Endodermal cell (in vitro differentiated cells): ENCODE data around the gene CCDC73. TPM values are rescaled to one million over a fixed set of nuclear protein-coding genes. Genes with fewer than 3 reads are reported as not detected.

Experiments used
- DNase-seq: peaks from one replicate; pipeline ENCODE4 v3.0.0-alpha.2; 2017
- H3K27ac ChIP-seq: 2 replicates; pipeline ENCODE4 v1.5.1; 2013; ENCODE audit warnings: mild to moderate bottlenecking, low read depth, low read length, moderate library complexity
- H3K27me3 ChIP-seq: 2 replicates; pipeline ENCODE4 v1.6.1; 2013; ENCODE audit warnings: mild to moderate bottlenecking, low read length, moderate library complexity; ENCODE audit not compliant: insufficient read depth, control insufficient read depth, poor library complexity, severe bottlenecking
- H3K36me3 ChIP-seq: 2 replicates; pipeline ENCODE4 v1.7.0; 2013; ENCODE audit warnings: mild to moderate bottlenecking, low read length, moderate library complexity; ENCODE audit not compliant: control insufficient read depth, insufficient read depth
- H3K4me1 ChIP-seq: one replicate; pipeline ENCODE4 v1.7.0; 2013; ENCODE audit warnings: low read length; ENCODE audit not compliant: control insufficient read depth, insufficient read depth
- H3K4me3 ChIP-seq: 2 replicates; pipeline ENCODE4 v1.5.1; 2013; ENCODE audit warnings: mild to moderate bottlenecking, low read length, moderate library complexity
- H3K9ac ChIP-seq: 2 replicates; pipeline ENCODE4 v1.6.1; 2013; ENCODE audit warnings: mild to moderate bottlenecking, low read length, moderate library complexity; ENCODE audit not compliant: poor library complexity, severe bottlenecking; ENCODE audit errors: extremely low read depth
- H3K9me3 ChIP-seq: 2 replicates; pipeline ENCODE4 v1.6.1; 2013; ENCODE audit warnings: mild to moderate bottlenecking, low read length, moderate library complexity; ENCODE audit not compliant: control insufficient read depth
- H3K27ac Mint-ChIP-seq: 2 replicates; pipeline ENCODE4 v1.8.0; 2020; ENCODE audit warnings: mixed read lengths
- H3K27me3 Mint-ChIP-seq: 2 replicates; pipeline ENCODE4 v1.8.0; 2021; ENCODE audit warnings: mild to moderate bottlenecking, mixed read lengths; ENCODE audit not compliant: insufficient read depth
- H3K36me3 Mint-ChIP-seq: 2 replicates; pipeline ENCODE4 v1.8.0; 2020; ENCODE audit warnings: low read depth, mixed read lengths
- H3K4me1 Mint-ChIP-seq: 2 replicates; pipeline ENCODE4 v1.8.0; 2020; ENCODE audit warnings: mixed read lengths
- H3K4me3 Mint-ChIP-seq: 2 replicates; pipeline ENCODE4 v1.8.0; 2020; ENCODE audit warnings: mild to moderate bottlenecking, moderate library complexity, mixed read lengths
- H3K9me3 Mint-ChIP-seq: 2 replicates; pipeline ENCODE4 v1.8.0; 2020; ENCODE audit warnings: mild to moderate bottlenecking, mixed read lengths
- CTCF ChIP-seq: fragments of 200-600 bp; sonication (generic); conservative IDR thresholded peaks from 2 replicates; pipeline ENCODE4 v1.5.0; 2021; ENCODE audit warnings: antibody characterized with exemption, mild to moderate bottlenecking
- WGBS, 2 experiments: methylation state at CpG; one replicate each; pipeline versions ENCODE4 v1.1.5 to v1.1.7; 2013; ENCODE audit warnings: missing lambda C conversion rate in 2 of 2, mixed read lengths in 1 of 2; ENCODE audit not compliant: insufficient coverage in 1 of 2, insufficient read length in 1 of 2; 5-methylcytosine and 5-hydroxymethylcytosine counted together
- total RNA-seq, 2 donors: library from RNA; stranded (reverse); fragmentation: NEBNext Ultra II Directional in 1 of 2; extraction: Animal tissue kit (Norgen Biotek cat#: 25700) in 1 of 2; gene quantifications; 2 replicates in 1 of 2; 3 replicates in 1 of 2; pipeline ENCODE4 v1.2.1, GENCODE V29; 2021

The CCDC73 gene
- total RNA-seq, 2 donors from 2014 or later, result not detected

GRCh38 chr11:32830413-32830738, 35.9 kb upstream of the CCDC73 start:
- H3K27ac ChIP-seq, result no peak overlapping the region
- peaks cover 29% of the 10 kb centered on the region for H3K27me3 ChIP-seq
- no peaks in the 10 kb centered on the region for H3K9me3 Mint-ChIP-seq
- peaks cover 20% of the 10 kb centered on the region for H3K4me1 Mint-ChIP-seq
- no peak for TF ChIP-seq CTCF
- no peak for DNase-seq
- no peaks in the 10 kb centered on the region for H3K36me3 ChIP-seq
- 63 to 79% methylated on average over 2 to 6 of the region's 6 CpGs for WGBS, 2 experiments
- no peaks in the 10 kb centered on the region for H3K4me1 ChIP-seq
- H3K36me3 Mint-ChIP-seq, result no peaks in the 10 kb centered on the region
- no peak overlapping the region for H3K9ac ChIP-seq
- H3K27me3 Mint-ChIP-seq, result peaks cover 30% of the 10 kb centered on the region
- no peaks in the 10 kb centered on the region for H3K9me3 ChIP-seq
- peak overlapping the region; percentile 71 for H3K4me3 Mint-ChIP-seq
- H3K27ac Mint-ChIP-seq, result no peak overlapping the region
- H3K4me3 ChIP-seq, result peak overlapping the region; percentile 86

- no peak within 1 kb of the TSS for H3K27ac ChIP-seq
- H3K27me3 ChIP-seq, result peaks cover 29% of the 10 kb centered on the region
- WGBS, 2 experiments, result 6 to 17% methylated on average over 29 to 85 of the region's 85 CpGs
Measured at GRCh38 chr11:32829680-32830412, 35.4 kb upstream of the CCDC73 start, which contains the start of gene PRRG4. Gene PRRG4 (plus strand): TSS chr11:32829927. CDS start chr11:32830530, 603 bp downstream.

GRCh38 chr11:32829157-32829679, 34.8 kb upstream of the CCDC73 start:
- H3K9me3 Mint-ChIP-seq, result no peaks in the 10 kb centered on the region
- Histone ChIP-seq H3K27ac (no peak overlapping the region), H3K4me1 (no peaks in the 10 kb centered on the region), H3K9ac (peak overlapping the region; percentile 16), H3K27me3 (peaks cover 29% of the 10 kb centered on the region), H3K4me3 (peak overlapping the region; percentile 86), H3K9me3 (no peaks in the 10 kb centered on the region), H3K36me3 (no peaks in the 10 kb centered on the region)
- WGBS, 2 experiments, result 12 to 20% methylated on average over 7 to 11 of the region's 12 CpGs
- H3K27me3 Mint-ChIP-seq, result peaks cover 30% of the 10 kb centered on the region
- H3K4me1 Mint-ChIP-seq, result peaks cover 20% of the 10 kb centered on the region
- peak overlapping the region; percentile 71 for H3K4me3 Mint-ChIP-seq
- H3K27ac Mint-ChIP-seq, result no peak overlapping the region
- H3K36me3 Mint-ChIP-seq, result no peaks in the 10 kb centered on the region
- TF ChIP-seq CTCF, result no peak
- no peak for DNase-seq

More at GRCh38 chr11:32829680-32830412, 35.4 kb upstream of the CCDC73 start, which contains the start of gene PRRG4:
- TF ChIP-seq CTCF, result no peak
- Mint-ChIP-seq H3K4me3 (peak within 1 kb of the TSS; percentile 71), H3K27me3 (peaks cover 30% of the 10 kb centered on the region), H3K4me1 (peaks cover 20% of the 10 kb centered on the region), H3K9me3 (no peaks in the 10 kb centered on the region), H3K36me3 (no peaks in the 10 kb centered on the region), H3K27ac (no peak within 1 kb of the TSS)
- H3K9me3 ChIP-seq, result no peaks in the 10 kb centered on the region
- H3K4me3 ChIP-seq, result peak within 1 kb of the TSS; percentile 86
- no peaks in the 10 kb centered on the region for H3K36me3 ChIP-seq
- peak; percentile 87 for DNase-seq
- H3K4me1 ChIP-seq, result no peaks in the 10 kb centered on the region
- H3K9ac ChIP-seq, result peak within 1 kb of the TSS; percentile 16
